GM18868 (cell line): ENCODE results near the gene ATF5.
"Not testable (repeated sequence)": the region's sequence is repeated elsewhere in the genome, so short reads cannot be mapped to it uniquely, and the experiment has no call there.

Experiments
- ATAC-seq: cut with Tn5 transposase; IDR thresholded peaks from one replicate; pipeline ENCODE4 v1.9.1; 2021; ENCODE audit warnings: mild to moderate bottlenecking, moderate library complexity; ENCODE audit not compliant: unreplicated experiment

The ATF5 gene

DNA sequence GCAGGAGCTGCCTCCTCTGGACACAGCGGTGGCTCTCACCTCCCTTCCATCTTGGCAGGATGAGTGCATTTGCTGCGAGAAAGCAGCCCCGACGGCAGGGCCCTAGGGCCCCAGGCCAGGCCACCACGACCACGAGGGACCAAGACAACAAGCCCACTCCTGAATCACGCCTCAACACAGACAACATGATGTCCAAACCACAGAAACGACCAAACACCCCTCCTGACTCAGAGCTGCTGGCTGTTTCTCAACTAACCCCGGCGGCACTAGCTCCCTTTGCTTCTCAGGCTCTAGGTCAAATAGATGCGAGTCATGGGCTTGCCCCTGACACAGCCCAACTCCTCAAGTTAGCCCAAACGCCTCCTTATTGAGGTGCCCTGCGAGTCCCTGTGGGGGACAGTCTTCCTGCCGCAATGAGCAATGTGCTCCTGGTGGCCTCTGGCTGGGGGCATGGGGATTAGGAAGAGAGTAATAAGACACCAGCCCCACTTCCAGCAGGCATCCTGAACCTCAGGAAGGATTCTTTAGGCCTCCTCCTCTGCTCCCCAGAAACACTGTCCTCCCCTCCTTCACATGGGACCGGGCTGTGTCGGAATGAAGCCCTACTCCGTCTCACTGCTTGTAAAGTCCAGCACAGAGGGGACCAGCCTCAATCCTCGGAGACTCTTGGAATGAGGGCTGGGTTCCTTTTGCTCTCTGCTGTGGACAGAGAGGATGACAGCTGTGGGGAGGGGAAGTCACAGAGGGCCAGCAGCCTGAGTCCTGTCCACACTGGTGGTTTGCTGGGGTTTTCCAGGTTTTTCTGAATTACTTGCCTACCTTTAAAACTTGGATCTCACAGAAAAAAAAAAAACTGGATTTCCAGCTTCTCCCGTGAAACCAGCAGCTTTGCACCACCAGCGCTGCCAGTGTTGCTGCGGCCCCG lies 6.9 kb upstream of the ATF5 start:
- ATAC-seq = no peak

DNA sequence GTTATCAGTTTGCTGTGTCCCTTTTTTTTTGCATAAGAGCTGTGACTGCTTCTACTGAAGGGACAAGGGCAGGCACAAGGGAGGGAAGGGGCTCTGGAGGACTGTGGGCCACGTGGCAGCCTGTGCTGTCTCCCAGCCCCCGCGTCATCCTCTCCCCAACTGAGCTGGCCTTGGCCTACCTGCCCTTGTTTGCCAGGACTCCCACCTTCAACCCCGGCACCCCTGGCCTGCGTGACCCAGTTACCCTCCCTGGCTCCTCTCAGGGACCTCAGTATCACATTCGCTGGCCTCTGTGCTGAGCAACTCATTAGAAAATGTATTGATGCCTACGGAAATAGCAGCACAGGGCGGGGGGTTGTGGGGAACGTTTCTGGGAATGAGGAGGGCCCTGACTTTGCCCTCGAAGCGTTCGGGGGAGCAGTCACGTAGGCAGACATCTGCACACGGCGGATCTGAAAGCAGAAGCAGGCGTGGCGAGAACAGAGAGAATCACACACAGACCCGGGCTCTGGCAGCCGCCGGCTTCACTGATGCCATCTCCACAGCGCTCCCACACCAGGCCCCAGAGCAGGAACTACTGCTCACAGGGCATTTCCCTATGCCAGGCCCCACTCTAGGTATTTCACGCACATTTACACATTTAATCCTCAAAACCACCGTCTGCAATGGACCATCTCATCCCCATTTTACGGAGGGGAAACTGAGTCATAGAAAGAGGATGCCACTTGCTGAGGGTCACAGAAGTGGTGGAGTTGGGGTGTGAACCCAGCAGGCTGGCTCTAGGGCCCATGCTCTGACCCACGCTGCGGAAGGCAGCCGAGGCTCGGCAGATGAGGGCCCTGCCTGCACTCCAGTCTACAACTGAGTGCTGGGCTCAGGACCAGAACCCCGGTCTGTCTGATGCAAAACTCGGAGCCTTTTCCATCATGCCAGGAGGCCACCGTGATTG lies 5.7 kb upstream of the ATF5 start:
- ATAC-seq = no peak

DNA sequence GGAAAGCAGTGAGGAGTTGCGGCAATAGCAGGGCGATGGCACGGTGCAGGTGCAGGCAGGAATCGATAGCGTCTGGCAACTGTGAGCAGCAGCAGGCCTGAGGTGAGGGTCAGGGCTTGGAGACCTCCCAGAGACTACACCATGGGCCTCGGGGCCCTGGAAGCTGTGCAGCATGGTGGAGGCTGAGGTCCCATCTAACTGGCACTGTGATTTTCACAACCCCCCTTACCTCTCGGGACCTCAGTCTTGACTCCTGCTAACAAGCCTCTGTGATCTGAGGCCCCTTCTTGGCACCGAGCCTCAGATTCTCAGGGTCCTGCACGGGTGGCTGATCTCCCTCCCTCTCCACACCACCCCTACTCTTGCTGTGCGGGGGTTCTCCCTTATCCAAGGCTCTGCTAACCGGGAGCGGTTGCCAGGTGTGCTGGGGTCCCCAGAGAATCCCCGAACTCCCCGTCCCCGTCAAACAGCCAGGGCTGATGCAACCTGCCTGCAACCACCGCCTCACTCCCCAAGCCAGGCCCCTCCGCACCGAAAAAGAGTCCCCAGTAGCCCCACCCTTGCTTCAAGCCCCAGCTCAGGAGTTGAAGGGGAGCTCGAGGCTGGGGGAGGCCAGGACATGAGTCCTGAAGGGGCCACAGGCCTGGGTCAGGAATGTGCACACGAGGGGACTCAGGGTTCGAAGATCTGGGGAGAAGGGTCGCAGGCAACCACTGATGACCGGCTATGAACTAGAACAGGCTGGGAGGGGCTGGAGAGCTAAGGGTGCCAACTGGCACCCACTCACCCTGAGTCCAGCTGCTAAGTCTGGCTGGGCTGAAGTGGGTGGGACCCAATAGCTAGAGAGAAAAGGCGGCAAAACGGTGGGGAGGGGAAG lies 4.8 kb upstream of the ATF5 start:
- no peak for ATAC-seq

DNA sequence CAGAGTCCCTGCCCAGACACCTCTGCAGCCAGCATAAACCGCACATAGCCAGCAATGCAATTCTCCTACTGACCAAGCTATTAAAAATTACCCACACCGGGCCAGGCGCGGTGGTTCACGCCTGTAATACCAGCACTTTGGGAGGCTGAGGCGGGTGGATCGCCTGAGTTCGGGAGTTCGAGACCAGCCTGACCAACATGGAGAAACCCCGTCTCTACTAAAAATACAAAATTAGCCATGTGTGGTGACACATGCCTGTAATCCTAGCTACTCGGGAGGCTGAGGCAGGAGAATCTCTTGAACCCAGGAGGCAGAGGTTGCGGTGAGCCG lies 4.2 kb upstream of the ATF5 start:
- ATAC-seq = not testable (repeated sequence)

DNA sequence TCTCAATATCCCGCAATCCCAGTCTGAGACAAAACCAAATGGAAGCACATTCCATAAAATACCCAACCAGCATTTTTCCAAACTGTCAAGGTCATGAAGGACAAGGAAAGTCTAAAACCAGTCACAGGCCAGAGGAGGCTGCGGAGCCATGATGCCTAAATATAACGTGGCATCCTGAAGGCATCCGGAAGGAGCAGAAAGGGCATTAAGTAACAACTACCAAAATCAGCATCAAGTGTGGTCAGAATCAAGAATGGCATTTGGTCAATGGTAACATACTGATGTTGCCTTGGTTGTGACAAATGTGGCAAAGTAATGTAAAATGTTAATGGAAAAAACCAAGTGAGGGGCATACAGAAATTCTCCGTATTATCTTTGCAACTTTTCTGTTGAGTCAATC lies 3.5 kb upstream of the ATF5 start:
- no peak for ATAC-seq

DNA sequence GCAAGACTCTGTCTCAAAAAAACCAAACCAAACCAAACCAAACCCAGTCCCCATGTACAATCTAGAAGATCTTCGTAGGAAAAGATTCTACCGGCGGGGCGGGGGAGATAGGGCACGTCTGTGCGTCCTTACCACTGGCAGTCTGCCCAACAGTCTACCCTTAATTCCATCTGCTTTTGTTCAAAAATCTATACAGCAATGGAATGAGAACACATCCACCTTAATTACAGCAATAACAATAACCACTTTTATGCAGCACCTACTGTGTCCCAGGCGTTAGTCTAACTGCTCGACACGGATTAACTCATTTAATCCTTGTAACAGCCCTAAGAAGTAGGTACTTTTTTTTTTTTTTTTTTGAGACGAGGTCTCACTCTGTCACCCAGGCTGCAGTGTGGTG lies 2.5 kb upstream of the ATF5 start:
- ATAC-seq = no peak

DNA sequence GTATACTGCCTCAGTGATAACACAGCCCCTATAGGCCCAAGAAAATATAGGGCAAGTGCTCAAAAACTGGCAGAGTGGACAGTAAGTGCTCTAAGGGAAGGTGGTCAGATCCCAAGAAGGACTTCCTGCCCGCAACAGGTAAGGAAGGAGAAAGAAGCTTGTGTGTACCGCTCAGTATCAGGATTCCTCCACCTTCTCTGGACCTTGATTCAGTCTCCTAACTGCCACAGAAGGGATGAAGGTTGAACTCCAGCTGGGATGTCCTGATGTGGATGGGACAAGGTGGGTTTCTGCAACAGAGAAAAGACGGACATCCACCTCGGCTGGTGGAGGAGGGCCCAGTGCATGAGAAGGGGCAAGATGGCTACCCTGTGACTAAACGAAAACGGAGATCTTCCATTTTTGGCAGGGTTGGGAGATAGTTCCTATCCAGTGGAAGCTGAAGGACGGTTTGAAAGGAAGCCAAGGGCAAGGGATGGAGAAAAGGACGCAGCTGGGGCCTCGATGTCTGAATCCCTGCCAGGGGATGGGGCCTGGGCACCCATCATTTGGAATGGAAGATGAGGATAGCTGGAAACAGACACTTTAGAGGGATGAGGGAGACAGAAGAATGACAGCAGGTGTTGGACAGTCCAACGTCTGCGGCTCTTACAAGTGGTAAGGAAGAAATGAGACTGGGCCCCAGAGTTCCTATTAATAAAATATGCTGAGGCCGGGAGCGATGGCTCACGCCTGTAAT lies 1.3 kb upstream of the ATF5 start:
- no peak for ATAC-seq

DNA sequence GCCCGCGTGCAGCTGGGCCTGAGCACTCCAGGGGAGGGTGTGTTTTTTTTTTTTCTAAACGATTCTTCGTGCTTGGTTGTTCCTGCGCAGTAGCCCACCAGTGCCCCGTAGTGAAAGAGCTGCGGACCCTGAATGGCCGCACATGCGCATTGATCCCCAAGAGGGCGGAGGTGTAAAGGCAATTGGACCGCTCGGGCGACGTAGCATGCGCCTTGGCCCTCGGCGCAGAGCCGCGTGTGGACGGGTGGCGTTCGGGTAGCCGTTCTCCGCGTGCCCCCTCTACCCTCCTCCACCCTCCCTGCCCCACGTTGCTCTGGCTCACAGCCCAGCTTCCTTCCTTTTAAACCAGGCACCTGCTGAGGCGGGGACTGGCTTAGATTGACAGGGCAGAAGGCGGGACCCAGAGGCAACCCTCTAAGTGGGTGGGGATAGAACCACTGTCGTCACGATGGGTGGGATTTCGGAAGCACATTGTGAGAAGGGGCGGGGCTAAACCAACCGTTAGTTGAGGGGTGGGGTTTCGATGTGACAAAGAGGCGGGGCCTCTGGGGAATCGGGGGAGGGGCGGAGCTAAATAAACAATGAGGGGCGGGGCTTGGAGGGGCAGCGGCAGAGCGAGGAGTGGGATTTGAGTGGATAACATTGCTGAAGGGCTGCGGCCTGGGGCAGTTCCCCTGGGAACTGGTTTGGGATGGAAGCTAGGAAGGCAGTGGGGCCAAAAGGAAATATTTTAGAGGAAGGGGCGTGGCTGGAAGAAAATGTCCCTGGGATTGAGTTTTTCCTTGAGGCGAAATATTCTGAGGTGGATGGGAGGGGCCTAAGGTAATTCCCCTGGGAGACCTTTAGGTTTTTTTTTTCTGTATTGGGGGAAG lies 842 bp downstream of the ATF5 start:
- peak; percentile 69 for ATAC-seq

DNA sequence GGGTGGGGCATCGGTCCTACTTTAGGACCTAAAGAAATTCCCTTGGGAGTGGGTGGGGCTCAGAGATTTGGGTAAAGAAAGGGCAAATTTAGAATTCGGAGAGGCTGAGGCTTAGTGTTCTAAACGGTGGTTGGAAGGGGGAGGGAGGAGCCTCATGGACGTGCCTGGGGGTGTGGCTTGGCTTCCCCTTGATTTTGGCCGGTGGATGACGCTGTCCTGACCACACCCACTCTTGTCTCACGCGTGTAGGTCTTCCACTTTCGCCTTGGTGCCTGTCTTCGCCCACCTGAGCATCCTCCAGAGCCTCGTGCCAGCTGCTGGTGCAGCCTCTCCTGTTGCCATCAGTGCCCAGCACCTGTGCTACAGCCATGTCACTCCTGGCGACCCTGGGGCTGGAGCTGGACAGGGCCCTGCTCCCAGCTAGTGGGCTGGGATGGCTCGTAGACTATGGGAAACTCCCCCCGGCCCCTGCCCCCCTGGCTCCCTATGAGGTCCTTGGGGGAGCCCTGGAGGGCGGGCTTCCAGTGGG lies 1.5 kb downstream of the ATF5 start:
- ATAC-seq = no peak

DNA sequence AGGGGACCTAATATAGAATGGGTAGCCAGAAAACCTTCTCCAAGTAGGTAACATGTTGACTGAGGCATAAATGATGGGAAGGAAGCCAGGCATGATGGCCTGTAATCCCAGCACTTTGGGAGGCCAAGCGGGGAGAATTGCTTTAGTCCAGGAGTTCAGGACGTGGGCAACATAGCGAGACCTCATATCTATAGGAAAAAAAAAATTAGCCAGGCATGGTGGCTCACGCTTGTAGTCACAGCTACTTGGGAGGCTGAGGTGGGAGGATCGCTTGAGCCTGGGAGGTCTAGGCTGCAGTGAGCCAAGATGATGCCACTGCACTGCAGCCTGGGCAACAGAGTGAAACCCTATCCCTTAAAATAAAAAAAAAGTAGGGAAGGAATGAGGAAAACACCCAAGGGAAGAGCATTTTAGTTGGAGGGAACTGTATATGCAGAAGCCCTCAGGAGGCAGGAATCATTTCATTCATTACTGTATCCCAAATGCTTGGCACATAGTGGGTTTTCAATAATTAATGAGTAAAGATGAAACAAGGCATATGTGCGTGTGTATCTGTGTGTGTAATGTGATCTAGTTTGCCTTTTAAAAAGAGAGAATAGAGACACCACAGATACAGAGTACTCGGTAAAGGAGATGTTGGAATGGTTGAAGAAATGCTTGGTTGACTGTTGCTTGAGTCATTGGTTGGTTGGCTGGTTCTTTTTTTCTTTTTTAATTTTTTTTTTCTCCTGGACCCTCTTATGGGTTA lies 2.5 kb downstream of the ATF5 start:
- ATAC-seq = no peak

DNA sequence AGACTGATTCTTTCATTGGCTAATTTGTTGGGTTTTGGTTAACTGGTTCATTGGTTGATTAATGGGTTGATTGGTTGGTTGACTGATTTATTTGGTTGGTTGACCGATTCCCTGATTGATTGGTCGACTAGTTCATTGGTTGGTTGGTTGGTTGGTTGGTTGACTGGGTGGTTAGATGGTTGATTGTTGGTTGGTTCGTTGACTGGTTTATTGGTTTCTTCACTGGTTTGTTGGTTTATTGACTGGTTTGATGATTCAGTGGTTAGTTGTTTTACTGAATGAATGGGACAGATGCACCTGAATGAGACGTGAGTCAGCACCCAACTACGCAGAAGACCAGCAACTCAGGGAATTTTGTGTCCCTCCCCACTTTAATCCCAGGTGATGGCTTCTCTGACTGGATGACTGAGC lies 3.0 kb downstream of the ATF5 start:
- ATAC-seq = no peak

DNA sequence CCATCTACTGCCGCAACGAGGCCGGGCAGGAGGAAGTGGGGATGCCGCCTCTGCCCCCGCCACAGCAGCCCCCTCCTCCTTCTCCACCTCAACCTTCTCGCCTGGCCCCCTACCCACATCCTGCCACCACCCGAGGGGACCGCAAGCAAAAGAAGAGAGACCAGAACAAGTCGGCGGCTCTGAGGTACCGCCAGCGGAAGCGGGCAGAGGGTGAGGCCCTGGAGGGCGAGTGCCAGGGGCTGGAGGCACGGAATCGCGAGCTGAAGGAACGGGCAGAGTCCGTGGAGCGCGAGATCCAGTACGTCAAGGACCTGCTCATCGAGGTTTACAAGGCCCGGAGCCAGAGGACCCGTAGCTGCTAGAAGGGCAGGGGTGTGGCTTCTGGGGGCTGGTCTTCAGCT lies 3.7 kb downstream of the ATF5 start:
- ATAC-seq = no peak

DNA sequence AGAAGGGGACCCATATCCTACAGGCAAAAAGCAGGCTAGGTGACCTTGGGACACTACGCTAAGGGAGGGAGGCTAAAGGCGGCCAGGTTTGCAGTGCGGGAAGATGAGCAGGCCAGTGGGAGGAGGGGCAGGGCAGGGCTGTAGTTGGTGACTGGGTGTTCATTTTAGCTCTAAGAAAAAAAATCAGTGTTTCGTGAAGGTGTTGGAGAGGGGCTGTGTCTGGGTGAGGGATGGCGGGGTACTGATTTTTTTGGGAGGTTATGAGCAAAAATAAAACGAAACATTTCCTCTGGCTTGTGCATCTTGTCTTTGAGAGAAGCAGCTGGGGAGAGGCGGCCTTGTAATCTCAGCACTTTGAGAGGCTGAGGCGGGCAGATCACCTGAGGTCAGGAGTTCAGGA lies 4.6 kb downstream of the ATF5 start:
- ATAC-seq = no peak

DNA sequence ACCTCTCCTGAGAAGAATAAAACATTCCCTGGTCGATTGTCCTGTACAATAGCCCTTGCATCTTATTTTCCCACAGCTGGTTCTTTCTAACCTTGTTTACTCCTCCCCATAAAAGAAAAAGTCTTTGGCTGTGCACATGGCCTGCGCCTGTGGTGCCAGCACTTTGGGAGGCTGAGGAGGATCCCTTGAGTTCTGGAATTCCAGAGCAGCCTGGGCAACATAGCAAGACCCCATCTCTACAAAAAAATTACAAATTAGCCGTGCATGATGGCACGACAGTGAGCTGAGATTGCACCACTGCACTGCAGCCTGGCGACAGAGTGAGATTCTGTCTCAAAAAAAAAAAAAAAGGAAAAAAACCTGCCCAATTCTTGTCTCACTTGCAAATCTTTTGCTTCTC lies 7.5 kb downstream of the ATF5 start:
- no peak for ATAC-seq

DNA sequence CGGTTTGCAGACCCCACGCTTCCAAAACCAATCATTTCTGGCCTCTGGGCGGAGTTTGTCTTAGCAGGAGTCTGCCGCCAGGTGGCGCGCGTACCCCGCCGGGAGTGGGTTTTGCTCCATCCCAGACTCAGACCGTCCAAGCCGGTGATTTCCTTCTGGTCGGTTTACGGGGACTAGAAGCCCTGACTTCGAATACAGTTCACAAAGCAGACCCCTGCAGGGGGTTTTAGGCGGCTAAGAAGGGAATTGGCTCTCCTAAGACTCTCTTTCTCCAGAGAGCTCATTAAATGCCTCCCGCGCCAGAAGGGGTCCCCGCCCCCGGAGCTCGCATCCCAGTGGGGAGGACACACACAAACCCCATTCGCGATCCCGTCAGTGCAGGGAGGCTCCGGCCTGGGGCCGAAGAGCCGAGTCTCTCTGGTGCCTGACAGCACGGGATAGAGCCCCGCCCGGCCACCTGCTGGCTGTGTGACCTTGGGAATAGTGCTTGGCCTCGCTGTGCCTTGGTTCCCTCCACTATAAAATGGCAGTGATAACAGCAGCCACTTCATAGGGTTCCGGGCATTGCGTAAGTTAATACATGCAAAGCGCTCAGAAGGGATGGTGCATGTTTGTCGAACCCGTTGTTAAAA lies 8.9 kb downstream of the ATF5 start:
- no peak for ATAC-seq

DNA sequence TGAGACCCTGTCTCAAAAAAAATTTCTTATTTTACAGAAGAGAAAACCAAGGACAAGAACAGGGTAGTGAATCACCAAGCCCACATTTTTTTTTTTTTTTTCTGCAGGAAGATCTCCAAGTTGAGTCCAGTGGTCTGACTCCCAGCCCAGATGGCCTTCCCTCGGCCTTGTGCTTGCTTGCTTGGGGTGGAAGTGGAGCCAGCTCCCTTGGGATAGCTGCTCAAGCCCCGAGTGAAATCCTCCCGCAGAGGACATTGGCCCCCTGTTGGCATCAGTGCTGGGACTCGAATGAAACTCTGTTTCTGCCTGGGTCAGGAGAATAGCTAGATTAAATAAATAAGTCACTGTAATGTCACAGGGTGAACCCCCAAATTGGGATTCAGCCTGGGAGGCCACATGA lies 9.7 kb downstream of the ATF5 start:
- ATAC-seq = no peak

DNA sequence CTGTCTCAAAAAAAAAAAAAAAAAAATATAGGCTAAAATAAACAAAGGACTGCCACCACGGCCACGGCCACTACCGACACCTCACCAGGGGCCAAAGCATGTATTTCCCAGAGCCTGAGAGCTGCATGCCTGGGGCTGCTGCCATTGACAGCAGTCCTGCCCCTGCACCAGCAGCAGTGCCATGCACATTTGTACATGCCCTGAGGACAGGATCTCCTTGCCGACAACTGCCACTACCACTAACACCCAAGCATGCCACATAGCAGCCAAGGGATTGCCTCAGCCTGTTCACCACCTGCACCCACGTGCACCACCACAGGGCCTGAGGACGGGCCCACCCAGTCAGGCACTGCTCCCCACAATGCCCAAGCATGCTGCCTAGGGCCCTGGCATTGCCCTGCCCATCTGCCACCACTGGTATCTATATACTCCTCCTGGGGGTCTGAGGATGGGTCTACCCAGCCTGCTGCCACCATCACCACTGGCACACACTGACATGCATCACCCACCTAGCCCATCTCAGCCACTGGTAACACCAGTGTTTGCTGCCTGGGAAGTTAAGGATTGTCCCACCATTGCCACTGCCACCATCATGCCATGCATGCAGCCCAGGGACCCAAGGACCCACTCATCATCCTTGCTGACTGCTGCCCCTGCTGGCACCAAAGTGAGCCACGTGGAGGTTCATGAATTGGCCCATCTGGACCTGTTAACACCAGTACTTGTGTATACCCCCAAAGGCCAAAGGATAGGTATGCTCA lies 10.9 kb downstream of the ATF5 start:
- ATAC-seq = no peak
